AG04450 (cell line): ENCODE results near the gene PPIE. TPM values are rescaled to one million over a fixed set of nuclear protein-coding genes. Genes with fewer than 3 reads are reported as not detected.
"Not testable (repeated sequence)": the region's sequence is repeated elsewhere in the genome, so short reads cannot be mapped to it uniquely, and the experiment has no call there.

Experiments
- CTCF ChIA-PET: fragments of 300-600, 350-600 bp; formaldehyde crosslinking; extraction: SDS; loops from one replicate; lab custom pipeline; 2022; ENCODE audit warnings: antibody characterized with exemption, inconsistent platforms; lab: Charles Lee
- POLR2A ChIA-PET: fragments of 350-600 bp; formaldehyde crosslinking; extraction: SDS; loops from one replicate; lab custom pipeline; 2021; ENCODE audit warnings: antibody characterized with exemption, inconsistent platforms; lab: Yijun Ruan, JAX
- DNase-seq: peaks from one replicate; pipeline ENCODE4 v3.0.0-alpha.2; 2011; ENCODE audit warnings: low read depth, low spot score
- H3K27ac ChIP-seq: one replicate; pipeline ENCODE4 v1.5.1; 2012; ENCODE audit warnings: low read depth, low read length, control low read depth
- H3K27me3 ChIP-seq: one replicate; pipeline ENCODE4 v1.6.0; 2012; ENCODE audit warnings: low read length; ENCODE audit not compliant: control insufficient read depth, insufficient read depth
- H3K4me3 ChIP-seq: 2 replicates; pipeline ENCODE4 v1.5.1; 2011; ENCODE audit warnings: mild to moderate bottlenecking, low read depth, low read length, control low read depth
- H3K9me3 ChIP-seq: 2 replicates; pipeline ENCODE4 v1.5.1; 2012; ENCODE audit warnings: low read length; ENCODE audit not compliant: control insufficient read depth, insufficient read depth
- CTCF ChIP-seq: IDR thresholded peaks from 2 replicates; pipeline ENCODE4 v1.5.1; 2011; ENCODE audit warnings: low read depth, low read length, control low read depth, inconsistent platforms
- polyA plus RNA-seq: library from polyadenylated mRNA; depleted of rRNA; stranded (reverse); fragments of >200 nt; gene quantifications from 2 replicates; pipeline ENCODE4 v1.2.3, GENCODE V29; 2011

PPIE gene
- polyA plus RNA-seq, 1 experiment, result 72.5 TPM

- Histone ChIP-seq H3K4me3 (0 out of 2 replicates have a peak overlapping the region, but pooled peaks have one; percentile 25), H3K9me3 (no peaks in the 10 kb centered on the region), H3K27ac (no peak overlapping the region), H3K27me3 (peaks cover 40% of the 10 kb centered on the region)
- no peak for TF ChIP-seq CTCF
- CTCF ChIA-PET, result no interaction called here
- DNase-seq, result no peak
- POLR2A ChIA-PET, result no interaction called here
These were observed 49.7 kb downstream of the PPIE start for GRCh38 chr1:39788426-39788757.

GRCh38 chr1:39788758-39789570 is 50.3 kb downstream of the PPIE start, which contains the start of gene BMP8B:
Gene BMP8B (minus strand): TSS chr1:39788865. CDS start chr1:39788485, 380 bp downstream.
- H3K9me3 ChIP-seq, result no peaks in the 10 kb centered on the region
- POLR2A ChIA-PET, result no interaction called here
- no peak for DNase-seq
- TF ChIP-seq CTCF, result no peak
- H3K4me3 ChIP-seq, result peak within 1 kb of the TSS; percentile 25; the same call in 1 of the 2 replicates
- no peak within 1 kb of the TSS for H3K27ac ChIP-seq
- CTCF ChIA-PET, result interaction anchor here (1.9 kb wide), 1 partner anchor 183 kb away, joined by 4 read pairs; no protein-coding TSS in a partner anchor
- peaks cover 36% of the 10 kb centered on the region for H3K27me3 ChIP-seq

- H3K4me3 ChIP-seq, result no peak overlapping the region
- H3K9me3 ChIP-seq, result no peaks in the 10 kb centered on the region
- peaks cover 36% of the 10 kb centered on the region for H3K27me3 ChIP-seq
- POLR2A ChIA-PET, result no interaction called here
- no peak for DNase-seq
- CTCF ChIA-PET, result interaction anchor here (1.9 kb wide), 1 partner anchor 184 kb away, joined by 4 read pairs; no protein-coding TSS in a partner anchor
- no peak overlapping the region for H3K27ac ChIP-seq
- no peak for TF ChIP-seq CTCF
These were observed 51.0 kb downstream of the PPIE start for GRCh38 chr1:39789571-39790110.

GRCh38 chr1:39791838-39792237 is 53.2 kb downstream of the PPIE start:
- POLR2A ChIA-PET, result no interaction called here
- Histone ChIP-seq H3K27ac (no peak overlapping the region), H3K27me3 (peaks cover 34% of the 10 kb centered on the region), H3K4me3 (no peak overlapping the region), H3K9me3 (no peaks in the 10 kb centered on the region)
- no peak for DNase-seq
- CTCF ChIA-PET, result no interaction called here
- no peak for TF ChIP-seq CTCF

GRCh38 chr1:39795651-39796050 is 57.0 kb downstream of the PPIE start:
- TF ChIP-seq CTCF, result no peak
- ChIA-PET CTCF (interaction anchor here (0.6 kb wide), 1 partner anchor 925 kb away, joined by 3 read pairs; no protein-coding TSS in a partner anchor), POLR2A (interaction anchor here (0.6 kb wide), 1 partner anchor 101 kb away, joined by 5 read pairs; no protein-coding TSS in a partner anchor)
- no peaks in the 10 kb centered on the region for H3K9me3 ChIP-seq
- DNase-seq, result no peak
- H3K27me3 ChIP-seq, result peaks cover 18% of the 10 kb centered on the region
- H3K4me3 ChIP-seq, result no peak overlapping the region
- H3K27ac ChIP-seq, result no peak overlapping the region

- not testable (repeated sequence) for H3K4me3 ChIP-seq, H3K9me3 ChIP-seq, H3K27me3 ChIP-seq, DNase-seq, H3K27ac ChIP-seq
- ChIA-PET POLR2A (interaction anchor here (0.6 to 1.2 kb wide), 2 partner anchors 46 to 156 kb away, joined by 3 read pairs; partner anchors contain the start of gene MFSD2A), CTCF (interaction anchor here (1.1 to 2.0 kb wide), 6 partner anchors 101 to 233 kb away, joined by 3 to 13 read pairs (median 4); partner anchors contain the start of gene MYCL)
These were observed 60.4 kb downstream of the PPIE start for GRCh38 chr1:39798859-39799769.
